ENCODE data around the gene PTPRN2.

Gene PTPRN2

GRCh38 chr7:158101821-158102450 is 485.7 kb downstream of the PTPRN2 start:
- DNase-seq: no peak

- no peak for DNase-seq
Observed at GRCh38 chr7:158098125-158099030, 489.2 kb downstream of the PTPRN2 start.

- no peak for DNase-seq
Observed at GRCh38 chr7:158097453-158098124, 490.0 kb downstream of the PTPRN2 start.

- DNase-seq: no peak
Observed at GRCh38 chr7:158097106-158097452, 490.5 kb downstream of the PTPRN2 start.

GRCh38 chr7:158096582-158096981 is 491.0 kb downstream of the PTPRN2 start:
- DNase-seq: no peak

- DNase-seq: no peak
Observed at GRCh38 chr7:158094671-158095226, 492.9 kb downstream of the PTPRN2 start.

GRCh38 chr7:158094046-158094445 is 493.6 kb downstream of the PTPRN2 start:
- DNase-seq: no peak

GRCh38 chr7:158093156-158093796 is 494.3 kb downstream of the PTPRN2 start:
- no peak for DNase-seq

GRCh38 chr7:158087196-158087595 is 500.4 kb downstream of the PTPRN2 start:
- DNase-seq: no peak

GRCh38 chr7:158085741-158086695 is 501.6 kb downstream of the PTPRN2 start:
- DNase-seq: no peak

- no peak for DNase-seq
Observed at GRCh38 chr7:158084555-158084954, 503.1 kb downstream of the PTPRN2 start.

GRCh38 chr7:158083526-158084310 is 503.9 kb downstream of the PTPRN2 start:
- no peak for DNase-seq

GRCh38 chr7:158082761-158083160 is 504.9 kb downstream of the PTPRN2 start:
- DNase-seq: no peak

- DNase-seq: no peak
Observed at GRCh38 chr7:158080899-158081445, 506.7 kb downstream of the PTPRN2 start.

- DNase-seq: peak; percentile 92
Observed at GRCh38 chr7:158077934-158078910, 509.4 kb downstream of the PTPRN2 start.

GRCh38 chr7:158077151-158077840 is 510.3 kb downstream of the PTPRN2 start:
- no peak for DNase-seq

- no peak for DNase-seq
Observed at GRCh38 chr7:158076656-158077055, 511.0 kb downstream of the PTPRN2 start.

GRCh38 chr7:158076215-158076614 is 511.4 kb downstream of the PTPRN2 start:
- DNase-seq: no peak

- no peak for DNase-seq
Observed at GRCh38 chr7:158075633-158076001, 512.0 kb downstream of the PTPRN2 start.

Data from NCI-H510A (cell line).